Activated CD4-positive, CD25-positive, alpha-beta regulatory T cell treated with anti-CD3 and anti-CD28 coated beads, Interleukin-2, amount 50 U/mL, for 24 hours (primary cell): ENCODE data around the gene NUTM2E.
"Not testable (repeated sequence)": the region's sequence is repeated elsewhere in the genome, so short reads cannot be mapped to it uniquely, and the experiment has no call there.

ENCODE experiments used
- ATAC-seq, 2 donors: fragments of 150-1000 bp; cut with Tn5 transposase; one replicate each; pipeline ENCODE4 v1.10.0; 2021; ENCODE audit warnings: mild to moderate bottlenecking in 1 of 2, moderate library complexity in 1 of 2

The NUTM2E gene

DNA sequence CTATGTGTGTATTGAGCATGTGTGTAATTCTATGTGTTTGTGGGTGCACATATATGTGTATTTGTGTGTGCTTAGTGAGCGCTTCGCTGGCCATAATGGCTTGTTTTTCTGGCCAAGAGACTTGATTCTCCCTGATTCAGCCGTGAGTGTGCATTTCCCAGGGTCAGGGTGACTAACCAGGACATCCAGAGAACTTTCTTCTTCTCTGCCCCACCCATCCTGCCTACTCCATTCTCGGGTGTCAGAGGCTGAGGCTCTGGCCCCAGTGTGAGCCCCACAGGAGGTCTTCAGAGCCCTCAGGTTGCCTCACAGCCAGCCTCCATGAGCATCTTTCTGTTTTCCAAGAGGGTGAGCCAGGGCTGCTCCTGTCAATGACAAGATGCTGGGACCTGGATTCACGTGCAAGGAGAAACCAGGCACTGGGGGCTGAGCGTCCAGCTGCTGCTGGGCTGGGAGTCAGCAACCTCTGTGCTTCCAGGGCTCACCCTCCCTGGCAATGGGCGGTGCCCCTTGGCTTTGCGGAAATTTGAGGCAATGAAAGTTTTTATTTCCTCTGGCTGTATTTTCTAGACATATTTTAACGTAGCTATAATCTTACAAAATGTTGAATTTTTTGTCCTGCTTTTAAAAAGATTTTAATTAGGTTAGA, 40.5 kb downstream of the NUTM2E start:
- ATAC-seq: not testable (repeated sequence)

DNA sequence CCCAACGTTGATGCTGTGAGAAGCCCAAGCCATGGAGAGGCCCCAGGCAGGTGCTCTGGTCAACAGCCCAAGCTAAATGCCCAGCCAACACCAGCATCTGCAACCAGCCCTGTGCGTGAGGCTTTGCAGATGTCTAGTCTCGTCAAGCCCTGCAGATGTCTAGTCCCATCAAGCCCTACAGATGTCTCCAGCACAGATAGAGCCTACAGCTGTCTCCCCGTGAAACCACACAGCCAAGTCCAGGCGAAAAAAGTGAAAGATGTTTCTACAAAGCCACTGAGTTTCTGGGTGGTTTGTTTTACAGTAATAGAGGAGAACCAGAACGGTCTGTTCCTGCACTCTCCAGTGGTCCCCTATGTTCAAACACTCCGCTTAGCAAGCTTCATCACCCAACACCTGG, 41.5 kb downstream of the NUTM2E start:
- not testable (repeated sequence) for ATAC-seq

DNA sequence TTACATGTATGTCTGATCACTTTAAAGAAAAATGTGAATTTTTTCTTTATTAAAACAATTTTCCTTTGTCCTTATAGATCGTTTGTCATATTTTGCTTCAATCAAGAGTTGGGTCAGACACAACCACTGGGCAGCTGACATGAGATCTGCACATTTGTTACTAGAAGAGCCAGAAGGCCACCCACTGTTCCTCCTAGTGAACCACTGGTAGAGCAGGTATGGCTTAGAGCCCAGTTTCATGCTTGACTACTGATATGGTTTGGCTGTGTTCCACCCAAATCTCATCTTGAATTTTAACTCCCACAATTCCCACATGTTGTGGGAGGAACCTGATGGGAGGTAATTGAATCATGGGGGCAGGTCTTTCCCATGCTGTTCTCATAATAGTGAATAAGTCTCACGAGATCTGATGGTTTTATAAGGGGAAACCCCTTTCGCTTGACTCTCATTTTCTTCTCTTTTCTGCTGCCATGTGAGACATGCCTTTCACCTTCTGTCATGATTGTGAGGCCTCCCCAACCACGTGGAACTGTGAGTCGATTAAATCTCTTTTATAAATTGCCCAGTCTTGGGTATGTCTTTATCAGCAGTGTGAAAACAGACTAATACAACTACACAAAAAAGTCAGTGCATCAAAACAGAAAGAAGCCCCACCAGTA, 43.0 kb downstream of the NUTM2E start:
- ATAC-seq: peak in 1 of 2 donors; percentile 28

DNA sequence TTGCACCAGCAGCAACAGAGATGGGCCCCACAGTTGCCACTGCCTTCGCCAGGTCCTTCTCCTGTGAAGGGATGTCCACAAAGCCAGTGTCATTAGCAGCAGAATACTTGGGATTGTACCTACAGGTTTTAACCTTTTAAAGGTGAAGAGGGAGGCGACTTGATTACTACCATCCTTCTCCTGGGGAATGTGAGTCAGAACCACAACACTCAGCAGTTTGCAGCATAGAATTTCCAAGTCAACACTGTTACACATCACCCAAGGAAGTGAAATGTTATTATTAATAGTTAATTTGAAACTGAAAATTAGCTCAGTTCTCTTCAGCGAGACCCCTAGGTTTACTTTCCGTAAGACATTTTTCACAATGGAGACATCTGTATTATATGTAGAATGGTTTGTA, 45.2 kb downstream of the NUTM2E start:
- peak in 1 of 2 donors; percentile 21 for ATAC-seq
